ENCODE data around the gene KLRF1. TPM values are rescaled to one million over a fixed set of nuclear protein-coding genes. Genes with fewer than 3 reads are reported as not detected.

KLRF1 gene
- total and polyA plus RNA-seq, 2 experiments from 2014 or later, result not detected

DNA sequence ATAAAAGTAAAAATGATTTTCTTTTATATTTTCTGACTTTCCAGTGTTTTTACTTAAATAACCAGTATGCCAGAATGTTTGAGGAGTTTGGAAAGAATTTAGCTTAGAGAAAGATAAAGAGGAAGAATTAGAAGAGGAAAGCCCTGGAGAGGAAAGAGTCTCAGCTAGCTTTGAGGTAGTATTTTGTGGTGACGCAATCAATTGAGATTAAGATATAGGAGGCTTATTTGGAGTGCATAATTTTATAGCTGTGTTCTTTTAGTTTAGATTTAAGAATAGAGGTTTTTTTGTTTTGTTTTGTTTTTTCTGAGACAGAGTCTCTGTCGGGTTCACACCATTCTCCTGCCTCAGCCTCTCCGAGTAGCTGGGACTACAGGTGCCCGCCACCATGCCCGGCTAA is 23.8 kb downstream of the KLRF1 start:
- no peaks in the 10 kb centered on the region for H3K27me3 ChIP-seq (replicated peaks; ENCODE audit: insufficient read depth)
- no peaks in the 10 kb centered on the region for H3K4me1 ChIP-seq (ENCODE audit: insufficient read depth)
- no peak overlapping the region for H3K4me2 ChIP-seq (ENCODE audit: unreplicated experiment)
- 0 out of 2 replicates have a peak, but pooled peaks cover 3% of the 10 kb centered on the region for H3K36me3 ChIP-seq (ENCODE audit: low read depth)
- H3K27ac ChIP-seq, result no peak overlapping the region
- no peak for TF ChIP-seq EZH2phosphoT487 (IDR thresholded peaks at IDR 0.05; ENCODE audit: insufficient read depth, low read depth)
- no peak for TF ChIP-seq EZH2 (IDR thresholded peaks at IDR 0.05; ENCODE audit: insufficient read depth, poor library complexity, severe bottlenecking)
- no peaks in the 10 kb centered on the region for H3K79me2 ChIP-seq (ENCODE audit: insufficient read depth)
- no peak for DNase-seq
- H3K9me3 ChIP-seq (ENCODE audit: low read depth), result no peaks in the 10 kb centered on the region
- 78 to 88% methylated on average over 3 to 5 of the region's 5 CpGs for WGBS, 2 experiments (ENCODE audit: low coverage in 1 of 2, low lambda C conversion rate in 2 of 2, missing lambda C conversion rate in 2 of 2)
- H3K4me3 ChIP-seq, result no peak overlapping the region
- in situ Hi-C loops (cut with MboI), result no loop called here
- no peak overlapping the region for H2AFZ ChIP-seq
- no peaks in the 10 kb centered on the region for H3F3A ChIP-seq (ENCODE audit: insufficient read depth)
- H3K9me2 ChIP-seq (ENCODE audit: insufficient read depth), result no peaks in the 10 kb centered on the region
- no peak overlapping the region for H3K9ac ChIP-seq
- no peaks in the 10 kb centered on the region for H4K20me1 ChIP-seq (ENCODE audit: insufficient read depth)

DNA sequence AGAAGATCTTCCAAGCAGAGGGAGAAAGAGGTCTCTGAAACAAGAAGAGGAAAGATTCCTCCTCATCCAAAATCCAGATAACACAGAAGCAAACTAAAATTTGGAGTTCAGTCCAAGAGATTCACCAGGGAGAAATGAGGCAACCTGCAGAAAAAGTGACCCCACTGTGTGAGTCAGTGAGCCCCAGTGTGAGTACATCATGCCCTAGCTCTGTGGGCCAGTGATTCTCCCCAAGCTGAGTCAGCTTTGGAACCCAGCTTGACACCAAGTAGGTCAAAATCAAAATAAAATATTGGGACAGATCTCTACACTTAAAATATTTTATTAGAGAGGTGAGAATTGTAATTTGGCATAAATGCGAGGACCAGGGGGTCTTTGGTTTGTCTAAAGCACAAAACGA is 24.6 kb downstream of the KLRF1 start:
- Histone ChIP-seq H3F3A (ENCODE audit: insufficient read depth) (no peaks in the 10 kb centered on the region), H3K79me2 (ENCODE audit: insufficient read depth) (no peaks in the 10 kb centered on the region), H2AFZ (no peak overlapping the region), H3K36me3 (ENCODE audit: low read depth) (peaks cover 3% of the 10 kb centered on the region; the same call in 1 of the 2 replicates), H3K4me2 (ENCODE audit: unreplicated experiment) (no peak overlapping the region), H3K27me3 (replicated peaks; ENCODE audit: insufficient read depth) (no peaks in the 10 kb centered on the region), H3K27ac (no peak overlapping the region), H3K4me1 (ENCODE audit: insufficient read depth) (no peaks in the 10 kb centered on the region), H3K9me3 (ENCODE audit: low read depth) (no peaks in the 10 kb centered on the region), H3K9ac (no peak overlapping the region), H4K20me1 (ENCODE audit: insufficient read depth) (no peaks in the 10 kb centered on the region), H3K4me3 (no peak overlapping the region), H3K9me2 (ENCODE audit: insufficient read depth) (no peaks in the 10 kb centered on the region)
- TF ChIP-seq EZH2phosphoT487 (IDR thresholded peaks at IDR 0.05; ENCODE audit: insufficient read depth, low read depth) (no peak), EZH2 (IDR thresholded peaks at IDR 0.05; ENCODE audit: insufficient read depth, poor library complexity, severe bottlenecking) (no peak)
- 75 to 87% methylated on average over 2 of the region's 2 CpGs for WGBS, 2 experiments (ENCODE audit: low coverage in 1 of 2, low lambda C conversion rate in 2 of 2, missing lambda C conversion rate in 2 of 2)
- DNase-seq, result peak; percentile 8
- in situ Hi-C loops (cut with MboI), result no loop called here

DNA sequence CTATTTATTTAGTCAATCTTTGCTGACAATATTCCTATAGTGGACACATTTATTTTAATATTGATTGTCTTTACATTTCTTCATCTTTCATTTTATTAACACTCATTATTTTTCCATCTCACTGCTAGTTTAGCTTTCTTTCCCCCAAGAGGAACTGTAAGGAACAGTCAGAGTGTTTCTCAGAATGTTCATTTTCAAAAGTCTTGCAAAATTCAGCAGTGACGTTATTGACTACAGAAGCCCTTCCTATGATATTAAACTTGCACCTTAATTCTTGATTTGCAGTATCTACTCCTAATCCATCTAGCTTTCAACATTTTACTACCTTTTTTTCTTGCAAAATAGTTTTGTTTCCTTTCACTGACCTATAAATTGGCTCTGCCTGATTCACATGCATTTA is 28.9 kb downstream of the KLRF1 start:
- Histone ChIP-seq H3K27ac (no peak overlapping the region), H3K9ac (no peak overlapping the region), H3K79me2 (ENCODE audit: insufficient read depth) (peaks cover 9% of the 10 kb centered on the region), H3K27me3 (replicated peaks; ENCODE audit: insufficient read depth) (no peaks in the 10 kb centered on the region), H4K20me1 (ENCODE audit: insufficient read depth) (no peaks in the 10 kb centered on the region), H3K4me2 (ENCODE audit: unreplicated experiment) (no peak overlapping the region), H3K4me3 (no peak overlapping the region), H3K4me1 (ENCODE audit: insufficient read depth) (0 out of 2 replicates have a peak, but pooled peaks cover 4% of the 10 kb centered on the region), H3F3A (ENCODE audit: insufficient read depth) (no peaks in the 10 kb centered on the region), H3K9me2 (ENCODE audit: insufficient read depth) (no peaks in the 10 kb centered on the region), H3K9me3 (ENCODE audit: low read depth) (no peaks in the 10 kb centered on the region), H2AFZ (no peak overlapping the region), H3K36me3 (ENCODE audit: low read depth) (peaks cover 3% of the 10 kb centered on the region; the same call in 1 of the 2 replicates)
- TF ChIP-seq EZH2 (IDR thresholded peaks at IDR 0.05; ENCODE audit: insufficient read depth, poor library complexity, severe bottlenecking) (no peak), EZH2phosphoT487 (IDR thresholded peaks at IDR 0.05; ENCODE audit: insufficient read depth, low read depth) (no peak)
- no peak for DNase-seq
- in situ Hi-C loops (cut with MboI), result no loop called here
- 92 to 93% methylated on average over 1 of the region's 1 CpG for WGBS, 2 experiments (ENCODE audit: low coverage in 1 of 2, low lambda C conversion rate in 2 of 2, missing lambda C conversion rate in 2 of 2)

DNA sequence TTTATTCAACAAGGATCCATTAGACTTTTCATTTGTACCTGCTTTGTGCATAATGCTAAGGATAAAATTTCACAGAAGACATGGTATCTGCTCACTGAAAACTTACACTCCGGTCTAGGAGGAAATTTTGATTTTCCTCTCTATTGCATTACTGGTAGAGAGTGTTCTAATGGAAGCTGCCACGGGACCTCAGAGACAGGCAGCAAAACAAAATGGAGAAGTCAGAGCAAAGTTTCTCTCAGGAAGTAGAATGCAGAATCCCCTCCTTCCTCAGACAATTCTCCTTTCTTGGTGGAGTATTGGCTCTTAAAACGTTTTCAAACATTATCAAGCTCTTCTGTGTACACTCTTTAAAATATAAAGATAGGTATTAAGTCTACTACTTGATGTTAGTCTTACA is 29.6 kb downstream of the KLRF1 start:
- no peak overlapping the region for H3K4me3 ChIP-seq
- H3K4me2 ChIP-seq (ENCODE audit: unreplicated experiment), result no peak overlapping the region
- H4K20me1 ChIP-seq (ENCODE audit: insufficient read depth), result no peaks in the 10 kb centered on the region
- no peaks in the 10 kb centered on the region for H3K27me3 ChIP-seq (replicated peaks; ENCODE audit: insufficient read depth)
- DNase-seq, result no peak
- H3K36me3 ChIP-seq (ENCODE audit: low read depth), result peaks cover 3% of the 10 kb centered on the region; the same call in 1 of the 2 replicates
- H3F3A ChIP-seq (ENCODE audit: insufficient read depth), result no peaks in the 10 kb centered on the region
- 0 out of 2 replicates have a peak, but pooled peaks cover 4% of the 10 kb centered on the region for H3K4me1 ChIP-seq (ENCODE audit: insufficient read depth)
- peaks cover 12% of the 10 kb centered on the region for H3K79me2 ChIP-seq (ENCODE audit: insufficient read depth)
- no peak overlapping the region for H3K27ac ChIP-seq
- TF ChIP-seq EZH2 (IDR thresholded peaks at IDR 0.05; ENCODE audit: insufficient read depth, poor library complexity, severe bottlenecking), result no peak
- 83 to 84% methylated on average over 3 of the region's 3 CpGs for WGBS, 2 experiments (ENCODE audit: low coverage in 1 of 2, low lambda C conversion rate in 2 of 2, missing lambda C conversion rate in 2 of 2)
- no peaks in the 10 kb centered on the region for H3K9me3 ChIP-seq (ENCODE audit: low read depth)
- H3K9ac ChIP-seq, result no peak overlapping the region
- no peaks in the 10 kb centered on the region for H3K9me2 ChIP-seq (ENCODE audit: insufficient read depth)
- H2AFZ ChIP-seq, result no peak overlapping the region
- in situ Hi-C loops (cut with MboI), result no loop called here

DNA sequence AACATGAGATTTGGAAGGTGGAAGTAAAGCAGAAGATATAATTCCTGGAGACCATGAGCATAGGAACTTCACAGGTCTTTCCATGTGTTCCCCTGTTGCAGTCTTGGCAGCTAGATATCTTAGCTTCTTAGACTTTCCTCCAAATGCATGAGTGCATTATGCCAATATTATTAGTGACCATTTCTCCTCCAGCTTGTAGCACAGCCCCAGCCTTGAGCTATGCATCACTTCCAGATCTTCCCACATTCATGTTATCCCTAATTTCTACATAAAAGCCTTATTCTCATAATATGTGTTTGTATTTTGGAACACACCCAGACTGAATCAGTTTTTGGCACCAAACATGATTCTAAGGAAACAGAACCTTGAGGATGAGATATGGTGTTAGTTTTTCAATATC is 30.9 kb downstream of the KLRF1 start:
- no peak overlapping the region for H3K4me3 ChIP-seq
- no peaks in the 10 kb centered on the region for H4K20me1 ChIP-seq (ENCODE audit: insufficient read depth)
- no peak overlapping the region for H2AFZ ChIP-seq
- H3F3A ChIP-seq (ENCODE audit: insufficient read depth), result no peaks in the 10 kb centered on the region
- peaks cover 3% of the 10 kb centered on the region; the same call in 1 of the 2 replicates for H3K36me3 ChIP-seq (ENCODE audit: low read depth)
- H3K4me2 ChIP-seq (ENCODE audit: unreplicated experiment), result no peak overlapping the region
- peaks cover 23% of the 10 kb centered on the region for H3K79me2 ChIP-seq (ENCODE audit: insufficient read depth)
- DNase-seq, result no peak
- H3K9ac ChIP-seq, result no peak overlapping the region
- no peak overlapping the region for H3K27ac ChIP-seq
- H3K27me3 ChIP-seq (replicated peaks; ENCODE audit: insufficient read depth), result no peaks in the 10 kb centered on the region
- in situ Hi-C loops (cut with MboI), result no loop called here
- no peak for TF ChIP-seq EZH2phosphoT487 (IDR thresholded peaks at IDR 0.05; ENCODE audit: insufficient read depth, low read depth)
- no peak for TF ChIP-seq EZH2 (IDR thresholded peaks at IDR 0.05; ENCODE audit: insufficient read depth, poor library complexity, severe bottlenecking)
- H3K9me3 ChIP-seq (ENCODE audit: low read depth), result no peaks in the 10 kb centered on the region
- H3K4me1 ChIP-seq (ENCODE audit: insufficient read depth), result 0 out of 2 replicates have a peak, but pooled peaks cover 4% of the 10 kb centered on the region
- no peaks in the 10 kb centered on the region for H3K9me2 ChIP-seq (ENCODE audit: insufficient read depth)

Data from GM23248 (cell line).